PC-3 (cell line): ENCODE measurements around the gene NUTF2.

Experiments used
- CTCF ChIP-seq: fragments of 300-600 bp; sonication (generic); conservative IDR thresholded peaks from 2 replicates; pipeline ENCODE4 v1.5.1; 2017; ENCODE audit warnings: antibody characterized with exemption, low read depth, mild to moderate bottlenecking, low read length
- EZH2 ChIP-seq: fragments of 300-600 bp; sonication (generic); IDR thresholded peaks from one replicate; pipeline ENCODE4 v1.6.1; 2017; ENCODE audit warnings: antibody characterized with exemption, mild to moderate bottlenecking, low read length; ENCODE audit not compliant: unreplicated experiment

GRCh38 chr16:67910158-67910557 is 63.4 kb downstream of the NUTF2 start:
- TF ChIP-seq CTCF (no peak), EZH2 (no peak)
